GM10266 (cell line): Measurements from ENCODE around the gene SLC10A3.
A peak's percentile ranks its signal among the peaks of the same experiment; 100 is the strongest.

Source experiments
- DNase-seq: peaks from one replicate; pipeline ENCODE4 v3.0.0; 2012; ENCODE audit errors: extremely low spot score
- TF ChIP-seq, protein P1 (sequence below): IDR thresholded peaks from 2 replicates; pipeline ENCODE4 v1.5.1; 2012; ENCODE audit warnings: mild to moderate bottlenecking, low read depth; ENCODE audit not compliant: control insufficient read depth, insufficient read depth; ENCODE audit errors: missing control alignments

The SLC10A3 gene, protein sequence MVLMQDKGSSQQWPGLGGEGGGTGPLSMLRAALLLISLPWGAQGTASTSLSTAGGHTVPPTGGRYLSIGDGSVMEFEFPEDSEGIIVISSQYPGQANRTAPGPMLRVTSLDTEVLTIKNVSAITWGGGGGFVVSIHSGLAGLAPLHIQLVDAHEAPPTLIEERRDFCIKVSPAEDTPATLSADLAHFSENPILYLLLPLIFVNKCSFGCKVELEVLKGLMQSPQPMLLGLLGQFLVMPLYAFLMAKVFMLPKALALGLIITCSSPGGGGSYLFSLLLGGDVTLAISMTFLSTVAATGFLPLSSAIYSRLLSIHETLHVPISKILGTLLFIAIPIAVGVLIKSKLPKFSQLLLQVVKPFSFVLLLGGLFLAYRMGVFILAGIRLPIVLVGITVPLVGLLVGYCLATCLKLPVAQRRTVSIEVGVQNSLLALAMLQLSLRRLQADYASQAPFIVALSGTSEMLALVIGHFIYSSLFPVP

DNA sequence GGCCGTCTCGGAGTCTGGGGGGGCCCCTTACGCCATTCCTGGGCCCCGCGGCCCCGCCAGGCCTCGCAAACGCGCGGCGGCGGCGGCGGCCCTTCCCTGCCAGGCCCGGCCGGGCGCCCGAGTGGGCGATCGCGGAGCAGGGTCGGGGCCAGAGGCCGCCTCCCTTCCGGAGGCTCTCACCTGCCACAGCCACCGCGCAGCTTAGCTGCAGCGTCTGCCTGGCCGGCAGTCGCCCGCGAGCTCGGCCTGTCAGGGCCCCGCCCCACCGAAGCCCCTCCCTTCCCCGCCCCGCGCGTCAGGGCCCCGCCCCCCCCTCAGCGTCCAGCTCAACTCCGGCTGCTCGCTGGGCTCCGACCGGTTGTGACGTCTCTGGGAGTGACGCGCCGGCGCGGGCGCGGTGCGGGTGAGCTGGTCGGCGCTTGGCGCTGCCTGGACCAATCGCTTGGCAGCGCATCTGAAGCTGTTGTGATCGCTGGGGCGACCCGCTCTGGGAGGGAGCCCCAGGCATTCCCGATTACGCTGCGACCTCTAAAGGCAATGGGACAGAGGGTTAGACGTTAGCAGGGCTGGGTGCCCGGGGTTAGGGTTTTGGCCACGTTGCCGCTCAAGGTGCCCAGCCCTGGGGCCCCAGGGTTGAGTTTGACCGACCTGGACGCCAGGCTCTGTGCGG lies at the start of gene SLC10A3:
Gene SLC10A3 (minus strand): TSS at position 216 of the 670 bp plus-strand sequence. CDS start 1,689 bp downstream, outside the sequence.
- TF ChIP-seq, protein P1, sequence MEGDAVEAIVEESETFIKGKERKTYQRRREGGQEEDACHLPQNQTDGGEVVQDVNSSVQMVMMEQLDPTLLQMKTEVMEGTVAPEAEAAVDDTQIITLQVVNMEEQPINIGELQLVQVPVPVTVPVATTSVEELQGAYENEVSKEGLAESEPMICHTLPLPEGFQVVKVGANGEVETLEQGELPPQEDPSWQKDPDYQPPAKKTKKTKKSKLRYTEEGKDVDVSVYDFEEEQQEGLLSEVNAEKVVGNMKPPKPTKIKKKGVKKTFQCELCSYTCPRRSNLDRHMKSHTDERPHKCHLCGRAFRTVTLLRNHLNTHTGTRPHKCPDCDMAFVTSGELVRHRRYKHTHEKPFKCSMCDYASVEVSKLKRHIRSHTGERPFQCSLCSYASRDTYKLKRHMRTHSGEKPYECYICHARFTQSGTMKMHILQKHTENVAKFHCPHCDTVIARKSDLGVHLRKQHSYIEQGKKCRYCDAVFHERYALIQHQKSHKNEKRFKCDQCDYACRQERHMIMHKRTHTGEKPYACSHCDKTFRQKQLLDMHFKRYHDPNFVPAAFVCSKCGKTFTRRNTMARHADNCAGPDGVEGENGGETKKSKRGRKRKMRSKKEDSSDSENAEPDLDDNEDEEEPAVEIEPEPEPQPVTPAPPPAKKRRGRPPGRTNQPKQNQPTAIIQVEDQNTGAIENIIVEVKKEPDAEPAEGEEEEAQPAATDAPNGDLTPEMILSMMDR: no peak
- DNase-seq: peak; percentile 94

DNA sequence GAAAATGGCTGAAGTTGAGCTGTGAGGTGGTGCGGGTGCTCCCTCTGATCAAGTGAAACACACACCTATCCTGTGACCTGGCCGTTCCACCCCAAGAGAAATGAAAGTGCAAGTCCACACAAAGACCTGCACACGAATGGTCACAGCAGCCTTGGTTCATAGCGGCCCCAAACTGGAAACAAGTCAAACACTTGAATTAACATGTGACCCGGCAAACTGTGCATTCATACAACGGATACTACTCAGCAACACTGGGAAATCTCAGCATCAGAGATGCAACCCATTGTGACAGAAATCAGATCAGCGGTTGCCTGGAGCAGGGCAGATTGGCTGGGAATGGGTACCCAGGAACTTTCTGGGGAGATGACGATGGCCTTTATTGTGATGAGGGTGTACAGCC lies 48.6 kb upstream of the SLC10A3 start:
- no peak for DNase-seq
- TF ChIP-seq, protein P1: no peak

DNA sequence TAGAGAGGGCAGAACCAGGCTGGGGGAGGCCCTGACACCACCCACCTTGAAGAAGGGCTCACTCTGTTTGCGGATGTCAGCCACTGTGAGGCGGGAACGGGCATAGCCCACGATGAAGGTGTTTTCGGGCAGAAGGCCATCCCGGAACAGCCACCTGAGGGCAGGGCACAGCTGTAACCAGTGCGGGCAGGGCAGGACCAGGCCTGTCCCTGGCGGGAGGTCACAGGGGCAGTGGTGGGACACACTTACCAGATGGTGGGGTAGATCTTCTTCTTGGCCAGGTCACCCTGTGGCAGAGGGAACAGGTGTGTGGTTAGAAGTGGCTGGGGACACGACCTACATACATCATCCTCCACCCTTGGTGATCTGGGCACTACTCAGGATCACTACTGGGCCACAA lies 45.5 kb upstream of the SLC10A3 start:
- TF ChIP-seq, protein P1: no peak
- DNase-seq: no peak

DNA sequence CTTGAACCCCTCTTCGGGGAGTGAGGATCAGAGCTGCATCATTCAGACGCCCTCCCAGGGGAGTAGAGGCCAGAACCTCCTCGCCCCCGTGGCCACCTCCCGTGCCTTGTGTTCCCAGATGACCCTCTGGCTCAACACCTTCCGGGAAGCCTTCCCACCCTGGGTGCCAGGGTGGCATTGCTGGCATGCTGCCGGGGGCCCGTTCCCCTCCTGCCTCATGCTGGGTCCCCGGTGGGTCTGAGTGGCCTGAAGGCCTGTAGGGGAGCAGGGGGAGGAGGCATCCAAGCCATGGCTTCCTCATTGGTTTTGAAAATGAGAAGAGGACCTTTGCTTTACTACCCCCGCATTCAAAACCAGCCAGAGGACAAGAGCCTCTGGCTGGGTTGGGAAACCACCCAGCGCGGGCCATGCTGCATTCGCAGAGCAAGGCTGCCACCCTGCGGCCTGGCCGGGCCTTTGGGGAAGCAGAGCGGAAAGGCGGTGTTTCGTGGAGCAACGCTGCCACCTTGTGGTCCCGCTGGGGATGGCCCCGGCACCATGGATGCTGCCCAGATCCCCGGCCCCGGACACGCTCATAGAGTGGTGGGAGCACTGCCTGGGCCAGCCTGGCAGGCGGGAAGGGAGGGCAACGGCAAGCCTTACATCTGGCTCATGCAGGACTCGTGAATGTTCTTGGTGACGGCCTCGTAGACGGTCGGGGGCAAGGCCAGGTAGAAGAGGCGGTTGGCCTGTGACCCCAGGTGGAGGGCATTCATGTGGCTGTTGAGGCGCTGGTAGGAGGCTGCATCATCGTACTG lies 44.3 kb upstream of the SLC10A3 start:
- peak; percentile 84 for DNase-seq
- TF ChIP-seq, protein P1: peak; percentile 99

DNA sequence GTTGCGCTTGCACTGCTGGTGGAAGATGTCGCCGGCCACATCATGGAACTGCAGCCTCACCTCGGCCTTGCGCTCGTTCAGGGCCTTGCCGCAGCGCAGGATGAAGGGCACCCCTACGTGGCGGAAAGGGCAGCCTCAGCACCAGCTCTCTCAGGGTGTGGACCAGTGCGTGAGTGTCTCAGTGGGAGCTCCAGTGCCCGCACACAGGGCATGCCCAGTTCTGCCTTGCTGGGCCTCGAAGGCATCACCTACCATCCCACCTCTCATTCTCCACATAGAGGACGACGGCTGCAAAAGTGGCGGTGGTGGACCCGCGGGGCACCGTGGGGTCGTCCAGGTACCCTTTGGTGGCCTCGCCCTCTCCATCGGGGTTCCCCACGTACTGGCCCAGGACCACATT lies 42.3 kb upstream of the SLC10A3 start:
- TF ChIP-seq, protein P1: no peak
- no peak for DNase-seq

DNA sequence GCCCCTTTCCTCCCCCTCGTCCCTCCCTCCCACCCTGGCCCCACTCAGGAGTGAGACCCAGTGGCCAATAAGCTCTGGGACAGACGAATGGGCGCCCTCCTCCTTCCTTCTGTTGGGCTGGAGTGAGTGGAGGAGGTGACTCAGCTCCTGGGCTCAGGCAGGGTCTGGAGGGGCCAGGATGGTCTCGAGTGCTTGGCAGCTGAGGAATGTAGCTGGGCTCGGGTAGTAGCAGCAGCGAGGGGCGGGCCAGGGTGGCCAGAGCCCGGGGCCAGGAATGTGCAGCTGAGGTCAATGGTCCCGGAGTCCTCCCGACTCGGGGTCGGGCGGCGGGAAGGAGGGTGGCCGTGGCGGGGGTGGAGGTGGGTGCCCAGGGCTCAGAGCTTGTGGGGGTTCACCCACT lies 41.2 kb upstream of the SLC10A3 start:
- TF ChIP-seq, protein P1: no peak
- no peak for DNase-seq
